ENCODE results near the gene SPOP. TPM values are rescaled to one million over a fixed set of nuclear protein-coding genes. Genes with fewer than 3 reads are reported as not detected.
"Not testable (repeated sequence)": the region's sequence is repeated elsewhere in the genome, so short reads cannot be mapped to it uniquely, and the experiment has no call there.

SPOP gene
- 10 to 100 TPM; 64.1 to 68.1 TPM for total RNA-seq

GRCh38 chr17:49677933-49678847 lies at the start of gene SPOP:
SPOP (minus strand) TSS chr17:49678097; CDS start chr17:49622810, 55,287 bp downstream.
- peak within 1 kb of the TSS; percentile 94 for H3K4me3 Mint-ChIP-seq
- peak within 1 kb of the TSS; percentile 99 for H3K27ac Mint-ChIP-seq
- H3K9me3 Mint-ChIP-seq, result peaks cover 4% of the 10 kb centered on the region
- ChIA-PET CTCF (interaction anchor here (0.8 to 2.0 kb wide), 4 partner anchors 18 to 108 kb away, joined by 3 to 6 read pairs (median 4); partner anchors contain the start of gene NXPH3), POLR2A (interaction anchor here (0.6 to 1.3 kb wide), 2 partner anchors 12 to 86 kb away, joined by 4 to 9 read pairs; partner anchors contain the start of gene FAM117A)
- H3K4me1 Mint-ChIP-seq, result peaks cover 46% of the 10 kb centered on the region
- DNase-seq, result peak; percentile 99
- peaks cover 2% of the 10 kb centered on the region for H3K27me3 Mint-ChIP-seq
- H3K36me3 Mint-ChIP-seq (ENCODE audit: low read depth), result peaks cover 25% of the 10 kb centered on the region

GRCh38 chr17:49727380-49727779 lies 49.5 kb upstream of the SPOP start:
- no peak for DNase-seq
- Mint-ChIP-seq H3K9me3 (no peaks in the 10 kb centered on the region), H3K27ac (no peak overlapping the region), H3K36me3 (ENCODE audit: low read depth) (peaks cover 61% of the 10 kb centered on the region), H3K27me3 (no peaks in the 10 kb centered on the region), H3K4me1 (peaks cover 39% of the 10 kb centered on the region), H3K4me3 (no peak overlapping the region)
- ChIA-PET CTCF (interaction anchor here (0.7 to 1.7 kb wide), 4 partner anchors 9 to 20 kb away, joined by 3 to 5 read pairs (median 4); partner anchors contain the start of gene SLC35B1), POLR2A (no interaction called here)

DNA sequence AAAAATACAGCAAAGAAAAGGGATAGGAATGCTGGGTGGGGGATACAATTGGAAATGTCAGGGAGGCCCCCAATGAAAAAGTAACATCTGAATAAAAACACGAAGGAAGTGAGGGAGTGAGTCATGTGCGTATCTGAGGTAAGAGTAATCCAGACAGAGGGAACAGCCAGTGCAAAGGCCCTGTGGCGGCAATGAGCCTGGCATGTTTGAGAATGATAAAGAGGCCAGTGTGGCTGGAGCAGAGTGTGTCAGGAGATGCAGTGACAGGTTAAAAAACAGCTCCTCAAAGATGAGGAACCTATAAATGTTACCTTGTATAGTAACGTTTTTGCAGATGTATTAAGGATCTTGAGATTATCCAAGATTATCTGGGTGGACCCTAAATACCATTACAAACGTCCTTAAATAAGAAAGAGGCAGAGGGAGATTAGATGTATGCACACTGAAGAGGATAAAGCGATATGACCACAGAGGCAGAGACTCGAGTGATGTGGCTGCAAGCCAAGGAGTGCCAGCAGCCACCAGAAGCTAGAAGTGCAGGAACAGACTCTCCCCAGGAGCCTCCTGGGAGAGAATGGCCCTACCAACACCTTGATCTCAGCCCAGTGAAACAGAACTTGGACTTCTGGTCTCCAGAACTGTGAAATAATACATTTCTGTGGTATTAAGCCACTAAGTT lies 47.7 kb upstream of the SPOP start:
- Mint-ChIP-seq H3K27ac (peak overlapping the region; percentile 17), H3K4me1 (peaks cover 31% of the 10 kb centered on the region), H3K4me3 (no peak overlapping the region), H3K36me3 (ENCODE audit: low read depth) (peaks cover 53% of the 10 kb centered on the region), H3K9me3 (no peaks in the 10 kb centered on the region), H3K27me3 (no peaks in the 10 kb centered on the region)
- no peak for DNase-seq
- CTCF ChIA-PET, result interaction anchor here (1.0 kb wide), 1 partner anchor 59 kb away, joined by 3 read pairs; no protein-coding TSS in a partner anchor
- POLR2A ChIA-PET, result no interaction called here

DNA sequence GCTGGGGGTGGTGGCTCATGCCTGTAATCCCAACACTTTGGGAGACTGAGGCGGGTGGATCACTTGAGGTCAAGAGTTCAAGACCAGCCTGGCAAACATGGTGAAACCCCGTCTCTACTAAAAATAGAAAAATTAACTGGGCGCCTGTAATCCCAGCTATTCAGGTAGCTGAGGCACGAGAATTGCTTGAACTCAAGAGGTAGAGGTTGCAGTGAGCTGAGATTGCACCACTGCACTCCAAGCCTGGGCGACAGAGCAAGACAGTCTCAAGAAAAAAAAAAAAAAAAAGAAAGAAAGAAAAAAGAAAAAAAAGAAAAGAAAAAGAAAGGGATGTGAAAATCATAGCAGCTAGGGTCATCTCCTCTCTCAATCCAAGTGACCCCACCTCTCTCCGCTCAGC lies 46.7 kb upstream of the SPOP start:
- H3K27ac Mint-ChIP-seq, H3K27me3 Mint-ChIP-seq, POLR2A ChIA-PET, DNase-seq, H3K4me3 Mint-ChIP-seq, H3K9me3 Mint-ChIP-seq: not testable (repeated sequence)
- H3K4me1 Mint-ChIP-seq, result peaks cover 24% of the 10 kb centered on the region
- CTCF ChIA-PET, result interaction anchor here (0.6 kb wide), 1 partner anchor 169 kb away, joined by 3 read pairs; no protein-coding TSS in a partner anchor
- H3K36me3 Mint-ChIP-seq (ENCODE audit: low read depth), result peaks cover 59% of the 10 kb centered on the region

DNA sequence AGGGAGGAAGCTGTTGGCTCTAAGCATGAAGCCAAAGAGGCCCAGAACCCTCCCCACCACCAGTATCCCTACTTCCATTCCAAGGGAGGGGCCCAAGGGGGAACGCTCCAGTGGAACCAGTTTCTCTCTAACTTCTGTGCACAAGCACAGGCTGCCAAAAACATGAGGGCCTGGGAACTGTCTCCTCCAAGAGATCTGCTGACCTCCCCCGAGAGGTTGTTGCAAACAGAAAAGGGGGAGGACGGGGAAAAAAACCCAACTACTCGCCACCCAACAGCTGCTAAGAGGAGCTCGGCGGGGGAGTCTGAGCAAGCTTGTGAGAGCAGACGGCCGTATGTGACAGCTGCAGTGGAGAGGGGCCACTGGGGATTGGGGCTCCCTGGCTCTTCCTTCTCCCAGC lies 45.5 kb upstream of the SPOP start:
- peaks cover 59% of the 10 kb centered on the region for H3K36me3 Mint-ChIP-seq (ENCODE audit: low read depth)
- no peak for DNase-seq
- H3K4me1 Mint-ChIP-seq, result peaks cover 16% of the 10 kb centered on the region
- H3K27me3 Mint-ChIP-seq, result no peaks in the 10 kb centered on the region
- H3K4me3 Mint-ChIP-seq, result no peak overlapping the region
- H3K9me3 Mint-ChIP-seq, result no peaks in the 10 kb centered on the region
- ChIA-PET CTCF (interaction anchor here (1.5 kb wide), 1 partner anchor 16 kb away, joined by 8 read pairs; the partner anchor contains the start of gene SLC35B1), POLR2A (no interaction called here)
- H3K27ac Mint-ChIP-seq, result no peak overlapping the region

GRCh38 chr17:49722066-49722465 lies 44.2 kb upstream of the SPOP start:
- POLR2A ChIA-PET, result no interaction called here
- H3K36me3 Mint-ChIP-seq (ENCODE audit: low read depth), result peaks cover 61% of the 10 kb centered on the region
- no peak for DNase-seq
- CTCF ChIA-PET, result interaction anchor here (0.6 to 6.2 kb wide), 8 partner anchors 10 to 152 kb away, joined by 3 to 31 read pairs (median 4); partner anchors contain the start of gene SLC35B1
- no peak overlapping the region for H3K4me3 Mint-ChIP-seq
- no peaks in the 10 kb centered on the region for H3K9me3 Mint-ChIP-seq
- H3K27me3 Mint-ChIP-seq, result no peaks in the 10 kb centered on the region
- peaks cover 21% of the 10 kb centered on the region for H3K4me1 Mint-ChIP-seq
- peak overlapping the region; percentile 41 for H3K27ac Mint-ChIP-seq

DNA sequence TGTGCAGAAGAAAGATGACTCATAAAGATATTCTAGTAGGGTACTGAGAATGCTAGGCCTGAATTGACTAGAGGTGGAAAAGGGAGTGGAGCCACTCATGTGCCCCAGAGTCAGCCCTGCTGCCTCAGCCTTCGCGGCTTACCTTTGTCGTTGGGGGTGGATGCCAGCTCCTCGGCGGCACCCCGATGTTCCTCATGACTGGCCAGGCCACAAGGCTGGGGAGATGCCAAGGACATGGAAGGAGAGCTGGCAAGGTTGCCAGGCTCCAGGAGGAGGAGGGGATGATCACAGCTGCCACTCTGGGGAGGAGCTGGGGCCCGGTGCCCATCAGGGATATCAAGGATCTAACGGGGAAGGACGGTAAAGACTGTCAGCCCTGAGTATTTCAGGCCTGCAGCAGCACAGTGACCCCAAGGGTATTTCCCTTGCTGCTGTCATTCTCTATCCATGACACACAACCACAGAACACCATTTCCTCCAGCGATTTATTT lies 39.5 kb upstream of the SPOP start:
- H3K4me1 Mint-ChIP-seq, result peaks cover 35% of the 10 kb centered on the region
- H3K9me3 Mint-ChIP-seq, result no peaks in the 10 kb centered on the region
- CTCF ChIA-PET, result interaction anchor here (0.6 to 6.2 kb wide), 6 partner anchors 9 to 1887 kb away, joined by 3 to 31 read pairs (median 4); partner anchors contain the start of genes NXPH3 and SLC35B1
- POLR2A ChIA-PET, result interaction anchor here (0.6 kb wide), 1 partner anchor 46 kb away, joined by 3 read pairs; no protein-coding TSS in a partner anchor
- peak overlapping the region; percentile 71 for H3K27ac Mint-ChIP-seq
- DNase-seq, result no peak
- peaks cover 63% of the 10 kb centered on the region for H3K36me3 Mint-ChIP-seq (ENCODE audit: low read depth)
- H3K27me3 Mint-ChIP-seq, result no peaks in the 10 kb centered on the region
- no peak overlapping the region for H3K4me3 Mint-ChIP-seq

GRCh38 chr17:49716668-49717364 lies 38.9 kb upstream of the SPOP start:
- Mint-ChIP-seq H3K27me3 (no peaks in the 10 kb centered on the region), H3K4me1 (peaks cover 35% of the 10 kb centered on the region), H3K9me3 (no peaks in the 10 kb centered on the region), H3K27ac (no peak overlapping the region), H3K4me3 (no peak overlapping the region), H3K36me3 (ENCODE audit: low read depth) (peaks cover 67% of the 10 kb centered on the region)
- DNase-seq, result no peak
- POLR2A ChIA-PET, result no interaction called here
- CTCF ChIA-PET, result interaction anchor here (0.6 to 6.2 kb wide), 10 partner anchors 8 to 1887 kb away, joined by 3 to 31 read pairs (median 4); partner anchors contain the start of genes NXPH3 and SLC35B1

GRCh38 chr17:49715717-49716279 lies 37.9 kb upstream of the SPOP start:
- no peak for DNase-seq
- Mint-ChIP-seq H3K27ac (peak overlapping the region; percentile 71), H3K4me3 (no peak overlapping the region), H3K4me1 (peaks cover 39% of the 10 kb centered on the region), H3K36me3 (ENCODE audit: low read depth) (peaks cover 72% of the 10 kb centered on the region), H3K27me3 (no peaks in the 10 kb centered on the region), H3K9me3 (no peaks in the 10 kb centered on the region)
- CTCF ChIA-PET, result interaction anchor here (0.6 to 6.2 kb wide), 19 partner anchors 7 to 372 kb away, joined by 3 to 31 read pairs (median 4); partner anchors contain the start of genes NXPH3 and SLC35B1
- POLR2A ChIA-PET, result interaction anchor here (1.4 kb wide), 1 partner anchor 48 kb away, joined by 5 read pairs; the partner anchor contains the start of gene FAM117A

DNA sequence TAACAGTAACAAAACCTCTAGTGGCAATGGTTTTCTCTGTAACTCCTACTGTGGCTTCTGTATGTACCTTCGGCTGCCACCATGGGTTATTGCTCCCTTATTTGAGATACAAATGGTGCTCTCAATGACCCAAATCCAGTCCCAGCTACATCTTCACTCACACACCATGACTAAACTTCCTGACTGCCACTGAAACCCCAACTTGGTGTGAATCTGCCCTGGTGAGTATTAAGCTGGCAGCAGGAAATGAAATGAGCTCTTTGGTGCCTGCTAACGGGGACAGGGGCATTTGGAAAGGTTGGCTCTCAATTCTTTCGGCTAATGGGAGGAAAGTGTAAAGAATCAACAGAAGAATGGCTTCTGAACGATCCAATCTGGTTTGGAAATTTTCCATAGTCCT lies 37.3 kb upstream of the SPOP start:
- Mint-ChIP-seq H3K27me3 (no peaks in the 10 kb centered on the region), H3K4me1 (peaks cover 39% of the 10 kb centered on the region), H3K4me3 (no peak overlapping the region), H3K27ac (peak overlapping the region; percentile 71), H3K9me3 (no peaks in the 10 kb centered on the region), H3K36me3 (ENCODE audit: low read depth) (peaks cover 75% of the 10 kb centered on the region)
- ChIA-PET CTCF (interaction anchor here (0.6 to 2.1 kb wide), 17 partner anchors 10 to 372 kb away, joined by 3 to 8 read pairs (median 3); partner anchors contain the start of gene NXPH3), POLR2A (interaction anchor here (1.4 kb wide), 1 partner anchor 49 kb away, joined by 5 read pairs; the partner anchor contains the start of gene FAM117A)
- DNase-seq, result peak; percentile 11

GRCh38 chr17:49708515-49709183 lies 30.8 kb upstream of the SPOP start:
- DNase-seq, result no peak

More at GRCh38 chr17:49708515-49709183, 30.8 kb upstream of the SPOP start:
- no peaks in the 10 kb centered on the region for H3K27me3 Mint-ChIP-seq
- H3K4me1 Mint-ChIP-seq, result peaks cover 54% of the 10 kb centered on the region
- peak overlapping the region; percentile 91 for H3K4me3 Mint-ChIP-seq
- H3K36me3 Mint-ChIP-seq (ENCODE audit: low read depth), result peaks cover 47% of the 10 kb centered on the region
- no peaks in the 10 kb centered on the region for H3K9me3 Mint-ChIP-seq
- peak overlapping the region; percentile 98 for H3K27ac Mint-ChIP-seq
- POLR2A ChIA-PET, result interaction anchor here (0.7 kb wide), 1 partner anchor 54 kb away, joined by 3 read pairs; no protein-coding TSS in a partner anchor
- CTCF ChIA-PET, result interaction anchor here (0.6 to 3.8 kb wide), 27 partner anchors 9 to 470 kb away, joined by 3 to 31 read pairs (median 5); partner anchors contain the start of genes FAM117A, KAT7 and NXPH3
